Spleen (tissue), 11 donors: ENCODE results near the gene GCM1. TPM values are rescaled to one million over a fixed set of nuclear protein-coding genes. Genes with fewer than 3 reads are reported as not detected.
A peak's percentile ranks its signal among the peaks of the same experiment; 100 is the strongest.

Source experiments
- DNase-seq: peaks from one replicate; pipeline ENCODE4 v3.0.0-alpha.2; 2020
- H3K27ac ChIP-seq, 8 donors: fragments of 200-600 bp; sonication (generic) in 7 of 8; 1 replicate in 4 of 8; 2 replicates in 4 of 8; pipeline versions ENCODE4 v1.5.0 to v1.8.0; 2016 to 2021; ENCODE audit warnings: inconsistent platforms in 4 of 8, mild to moderate bottlenecking in 4 of 8, moderate library complexity in 1 of 8
- H3K27me3 ChIP-seq, 7 donors: fragments of 200-600 bp; sonication (generic) in 6 of 7; replicated peaks in 1 of 7; 1 replicate in 4 of 7; 2 replicates in 3 of 7; pipeline versions ENCODE4 v1.5.0 to v1.8.0; 2016 to 2021; ENCODE audit warnings: inconsistent platforms in 3 of 7, mild to moderate bottlenecking in 1 of 7
- H3K36me3 ChIP-seq, 6 donors: fragments of 200-600 bp; sonication (generic) in 5 of 6; 1 replicate in 4 of 6; 2 replicates in 2 of 6; pipeline versions ENCODE4 v1.5.0 to v1.8.0; 2016 to 2021; ENCODE audit warnings: inconsistent platforms in 2 of 6
- H3K4me1 ChIP-seq, 6 donors: fragments of 200-600 bp; sonication (generic) in 5 of 6; 1 replicate in 3 of 6; 2 replicates in 3 of 6; pipeline versions ENCODE4 v1.5.0 to v1.8.0; 2016 to 2021; ENCODE audit warnings: inconsistent platforms in 3 of 6
- H3K4me3 ChIP-seq, 8 donors: fragments of 200-600 bp; sonication (generic) in 7 of 8; 1 replicate in 4 of 8; 2 replicates in 4 of 8; pipeline versions ENCODE4 v1.5.0 to v1.8.0; 2016 to 2021; ENCODE audit warnings: inconsistent platforms in 4 of 8, mild to moderate bottlenecking in 4 of 8, moderate library complexity in 2 of 8
- H3K9me3 ChIP-seq, 8 donors: fragments of 200-600 bp; sonication (generic) in 7 of 8; 1 replicate in 4 of 8; 2 replicates in 4 of 8; pipeline versions ENCODE4 v1.5.0 to v1.8.0; 2016 to 2021; ENCODE audit warnings: inconsistent platforms in 4 of 8
- CTCF ChIP-seq, 11 experiments: fragments of 200-600 bp in 7 of 11; fragments of 450-650 bp in 4 of 11; sonication (generic) in 4 of 11; IDR thresholded peaks in 8 of 11; conservative IDR thresholded peaks in 3 of 11; 1 replicate in 7 of 11; 2 replicates in 4 of 11; pipeline versions ENCODE4 v1.4.0 to v1.8.0; 2016 to 2021; ENCODE audit warnings: antibody characterized with exemption in 11 of 11, inconsistent platforms in 4 of 11, mild to moderate bottlenecking in 1 of 11
- POLR2A ChIP-seq, 3 donors: fragments of 450-650 bp; IDR thresholded peaks; one replicate each; pipeline ENCODE4 v1.5.1; 2017; ENCODE audit warnings: antibody characterized with exemption in 3 of 3, mild to moderate bottlenecking in 1 of 3
- POLR2AphosphoS5 ChIP-seq, 3 donors: sonication (generic); formaldehyde crosslinking; IDR thresholded peaks; one replicate each; pipeline ENCODE4 v1.5.1; 2017; ENCODE audit warnings: antibody characterized with exemption in 3 of 3
- WGBS, 5 donors: extraction: QIAGEN DNeasy Blood & Tissue Kit in 3 of 5; methylation state at CpG; one replicate each; pipeline versions ENCODE4 v1.1.5 to v1.1.7; 2013 to 2018; 5-methylcytosine and 5-hydroxymethylcytosine counted together
- intact Hi-C: fragments of 100-400 bp; cut with DNase I; formaldehyde crosslinking; loops from one replicate; pipeline ENCODE4 v1.15.0; 2023; ENCODE audit warnings: low total_unique reads
- polyA plus RNA-seq, 3 donors: library from polyadenylated mRNA; stranded (reverse); fragments of 200-250 nt; gene quantifications; one replicate each; pipeline ENCODE4 v1.2.1, GENCODE V29; 2013
- total RNA-seq, 7 donors: library from RNA; depleted of rRNA in 3 of 7; stranded (reverse); fragments of >200 nt in 3 of 7; fragmentation: NEBNext Ultra II Directional in 4 of 7; extraction: Animal tissue kit (Norgen Biotek cat#: 25700) in 4 of 7; gene quantifications; one replicate each; pipeline versions ENCODE4 v1.1.0 to v1.2.1, GENCODE V29; 2016 to 2021
- donor health status: healthy with polysubstance abuse.
- donor health status: DM: no; HTN: no; CAD: no; lungs with moderate emphysema.
- donor health status: DM: no; HTN: no; CAD: no.
- donor health status: Bipolar disorder and iron deficiency.
- donor health status: healthy.
- donor health status: DM: no; HTN: no; CAD: no.
- donor health status: DM: yes; HTN: yes; CAD: no.

Gene GCM1
- total and polyA plus RNA-seq, 10 donors: 0.05 to 1.9 (median 0.22) TPM; not detected in 1

GRCh38 chr6:53154794-53155193 lies 6.2 kb upstream of the GCM1 start:
- intact Hi-C loops: no loop called here
- no peaks in the 10 kb centered on the region for H3K9me3 ChIP-seq
- no peak overlapping the region for H3K27ac ChIP-seq
- H3K36me3 ChIP-seq: no peaks in the 10 kb centered on the region
- H3K4me1 ChIP-seq: no peaks in the 10 kb centered on the region
- WGBS, 5 donors: 78 to 93% (median 83%) methylated on average over 2 of the region's 2 CpGs
- no peak for DNase-seq
- no peak overlapping the region for H3K4me3 ChIP-seq
- no peaks in the 10 kb centered on the region for H3K27me3 ChIP-seq
- TF ChIP-seq POLR2AphosphoS5 (IDR thresholded peaks at IDR 0.05) (no peak), CTCF (IDR thresholded peaks at IDR 0.05 in 8 of 11, conservative IDR thresholded peaks at IDR 0.05 in 3 of 11) (no peak), POLR2A (IDR thresholded peaks at IDR 0.05) (no peak)

GRCh38 chr6:53154071-53154470 lies 5.4 kb upstream of the GCM1 start:
- TF ChIP-seq POLR2A (IDR thresholded peaks at IDR 0.05): no peak
- TF ChIP-seq CTCF (IDR thresholded peaks at IDR 0.05 in 8 of 11, conservative IDR thresholded peaks at IDR 0.05 in 3 of 11): no peak
- TF ChIP-seq POLR2AphosphoS5 (IDR thresholded peaks at IDR 0.05): no peak
- intact Hi-C loops: no loop called here
- Histone ChIP-seq H3K4me3 (no peak overlapping the region), H3K36me3 (no peaks in the 10 kb centered on the region), H3K4me1 (no peaks in the 10 kb centered on the region), H3K27me3 (no peaks in the 10 kb centered on the region), H3K9me3 (no peaks in the 10 kb centered on the region), H3K27ac (no peak overlapping the region)
- 66 to 80% (median 72%) methylated on average over 4 of the region's 4 CpGs for WGBS, 5 donors
- no peak for DNase-seq

GRCh38 chr6:53152576-53152975 lies 3.9 kb upstream of the GCM1 start:
- Histone ChIP-seq H3K9me3 (no peaks in the 10 kb centered on the region), H3K27me3 (no peaks in the 10 kb centered on the region), H3K27ac (no peak overlapping the region), H3K4me1 (no peaks in the 10 kb centered on the region), H3K4me3 (no peak overlapping the region), H3K36me3 (no peaks in the 10 kb centered on the region)
- intact Hi-C loops: no loop called here
- TF ChIP-seq CTCF (IDR thresholded peaks at IDR 0.05 in 8 of 11, conservative IDR thresholded peaks at IDR 0.05 in 3 of 11) (no peak), POLR2AphosphoS5 (IDR thresholded peaks at IDR 0.05) (no peak), POLR2A (IDR thresholded peaks at IDR 0.05) (no peak)
- 91 to 100% (median 97%) methylated on average over 2 of the region's 2 CpGs for WGBS, 5 donors
- DNase-seq: no peak

- WGBS, 5 donors: 43 to 54% (median 52%) methylated on average over 3 of the region's 3 CpGs
- H3K36me3 ChIP-seq: no peaks in the 10 kb centered on the region
- H3K4me3 ChIP-seq: no peak overlapping the region
- no peak overlapping the region for H3K27ac ChIP-seq
- H3K9me3 ChIP-seq: no peaks in the 10 kb centered on the region
- no peaks in the 10 kb centered on the region for H3K4me1 ChIP-seq
- intact Hi-C loops: no loop called here
- H3K27me3 ChIP-seq: no peaks in the 10 kb centered on the region
- TF ChIP-seq POLR2AphosphoS5 (IDR thresholded peaks at IDR 0.05) (no peak), CTCF (IDR thresholded peaks at IDR 0.05 in 8 of 11, conservative IDR thresholded peaks at IDR 0.05 in 3 of 11) (peak in 1 of 11 experiments; percentile 23), POLR2A (IDR thresholded peaks at IDR 0.05) (no peak)
- no peak for DNase-seq
Measured at GRCh38 chr6:53151676-53152075, 3.0 kb upstream of the GCM1 start.
